Kidney (tissue), 14 donors: ENCODE measurements around the gene ZNF22. TPM values are rescaled to one million over a fixed set of nuclear protein-coding genes. Genes with fewer than 3 reads are reported as not detected.

Experiments used
- DNase-seq, 5 donors: peaks; one replicate each; pipeline ENCODE4 v3.0.0-alpha.2; 2013 to 2020
- FAIRE-seq: peaks from 2 replicates; lab custom pipeline; 2012; peaks lifted over from hg19 to GRCh38; lab: Jason Lieb, UNC
- H3K27ac ChIP-seq, 2 donors: one replicate each; pipeline ENCODE4 v1.7.0; 2013; ENCODE audit warnings: low read depth in 2 of 2, low read length in 2 of 2, inconsistent platforms in 1 of 2
- H3K27me3 ChIP-seq: one replicate; pipeline ENCODE4 v1.7.1; 2013; ENCODE audit warnings: low read length, inconsistent platforms; ENCODE audit not compliant: control insufficient read depth, insufficient read depth
- H3K36me3 ChIP-seq, 3 donors: one replicate each; pipeline versions ENCODE4 v1.7.0 to v1.7.1; 2013; ENCODE audit warnings: low read length in 3 of 3, control low read depth in 1 of 3, inconsistent platforms in 1 of 3; ENCODE audit not compliant: insufficient read depth in 3 of 3, control insufficient read depth in 2 of 3
- H3K4me1 ChIP-seq, 3 donors: one replicate each; pipeline versions ENCODE4 v1.7.0 to v1.7.1; 2013; ENCODE audit warnings: low read length in 3 of 3, inconsistent platforms in 1 of 3, low read depth in 1 of 3; ENCODE audit not compliant: control insufficient read depth in 2 of 3, insufficient read depth in 2 of 3
- H3K4me3 ChIP-seq, 3 donors: one replicate each; pipeline versions ENCODE4 v1.7.0 to v1.8.1; 2013; ENCODE audit warnings: low read length in 3 of 3, control low read depth in 1 of 3, inconsistent platforms in 1 of 3
- H3K9ac ChIP-seq, 3 donors: one replicate each; pipeline versions ENCODE4 v1.7.0 to v1.7.1; 2013; ENCODE audit warnings: low read length in 3 of 3, control low read depth in 1 of 3, inconsistent platforms in 1 of 3
- H3K9me3 ChIP-seq, 3 donors: one replicate each; pipeline versions ENCODE4 v1.7.0 to v1.7.1; 2013; ENCODE audit warnings: low read length in 3 of 3, control low read depth in 1 of 3, inconsistent platforms in 1 of 3; ENCODE audit not compliant: control insufficient read depth in 2 of 3, insufficient read depth in 1 of 3
- CTCF ChIP-seq: IDR thresholded peaks from 3 replicates; pipeline ENCODE4 v1.5.1; 2012; ENCODE audit warnings: mild to moderate bottlenecking, moderate library complexity, borderline replicate concordance; ENCODE audit not compliant: insufficient read depth; ENCODE audit errors: extremely low read depth
- intact Hi-C: fragments of 100-400 bp; cut with DNase I; formaldehyde crosslinking; loops from one replicate; pipeline ENCODE4 v1.11.1; 2022
- polyA plus RNA-seq: library from polyadenylated mRNA; stranded (reverse); fragments of 350-450 nt; fragmentation: Illumina TruSeq; extraction: RNeasy Lipid Tissue Mini Kit (QIAGEN cat#74804); gene quantifications from one replicate; pipeline ENCODE4 v1.2.3, GENCODE V29; 2014; ENCODE audit warnings: low read depth, low replicate concordance; ENCODE audit not compliant: insufficient read depth
- total RNA-seq: library from RNA; stranded (reverse); fragmentation: NEBNext Ultra II Directional; extraction: Animal tissue kit (Norgen Biotek cat#: 25700); gene quantifications from one replicate; pipeline ENCODE4 v1.2.1, GENCODE V29; 2021
- donor health status: control.
- donor health status: control.
- donor health status: control.
- donor health status: control.
- donor health status: control.
- donor health status: DM: yes; HTN: yes; CAD: no.
- donor health status: Normal renal cell carcinoma (clear cell type).

ZNF22 gene
- total and polyA plus RNA-seq, 2 donors from 2014 or later = 18.7 to 24.5 TPM

DNA sequence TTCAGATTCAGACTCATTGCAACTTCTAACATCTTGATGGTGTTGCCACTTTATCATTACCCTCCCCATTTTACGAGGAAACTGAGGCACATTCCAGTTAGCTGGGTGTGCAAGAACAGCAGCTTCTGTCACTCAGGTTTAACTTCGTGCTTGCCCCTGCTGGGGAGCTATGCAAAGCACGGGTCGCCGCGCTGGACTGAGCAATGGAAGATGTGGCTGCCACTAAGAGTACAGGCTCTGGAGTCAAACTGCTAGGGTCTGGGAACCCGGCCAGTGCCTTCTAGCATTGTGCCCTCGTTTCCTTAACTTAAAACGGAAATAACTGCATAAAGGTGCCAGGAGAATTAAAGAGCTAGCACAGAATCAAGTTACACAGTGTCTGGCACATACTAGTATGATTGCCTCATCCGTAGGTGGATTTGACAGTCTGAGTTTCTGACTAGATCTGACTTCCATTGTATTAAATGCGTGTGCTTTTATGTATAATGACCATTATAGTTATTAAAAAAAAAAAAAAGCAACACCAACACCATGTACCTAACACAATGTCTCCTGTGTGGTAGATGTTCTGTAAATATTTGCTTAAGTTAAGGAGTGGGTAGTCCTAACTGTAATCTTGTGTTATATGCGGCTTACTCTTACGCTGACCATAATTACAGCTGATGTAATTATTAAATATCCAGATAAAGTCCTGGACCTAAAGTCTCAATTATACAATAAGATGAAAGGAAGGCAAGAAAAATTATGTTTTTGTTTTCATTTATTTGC is 842 bp downstream of the ZNF22 start:
- FAIRE-seq (no peak), DNase-seq (peak; percentile 77 to 91 (median 84))
- peaks cover 2 to 24% (median 15%) of the 10 kb centered on the region in 3 donors for H3K4me1 ChIP-seq

DNA sequence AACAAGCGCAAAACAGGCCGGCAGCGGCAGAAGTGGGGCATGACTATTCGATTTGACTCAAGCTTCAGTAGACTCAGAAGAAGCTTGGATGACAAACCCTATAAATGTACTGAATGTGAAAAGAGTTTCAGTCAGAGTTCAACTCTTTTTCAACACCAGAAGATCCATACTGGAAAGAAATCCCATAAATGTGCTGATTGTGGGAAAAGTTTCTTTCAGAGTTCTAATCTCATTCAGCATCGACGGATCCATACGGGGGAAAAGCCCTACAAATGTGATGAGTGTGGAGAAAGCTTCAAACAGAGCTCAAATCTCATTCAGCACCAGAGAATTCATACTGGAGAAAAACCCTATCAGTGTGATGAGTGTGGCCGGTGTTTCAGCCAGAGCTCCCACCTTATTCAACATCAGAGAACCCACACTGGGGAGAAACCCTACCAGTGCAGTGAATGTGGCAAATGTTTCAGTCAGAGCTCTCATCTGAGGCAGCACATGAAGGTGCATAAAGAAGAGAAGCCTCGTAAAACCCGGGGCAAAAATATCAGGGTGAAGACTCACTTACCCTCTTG is 2.8 kb downstream of the ZNF22 start:
- Histone ChIP-seq H3K27ac (no peak overlapping the region), H3K9me3 (no peaks in the 10 kb centered on the region), H3K9ac (no peak overlapping the region), H3K36me3 (peaks cover 0 to 21% (median 3%) of the 10 kb centered on the region in 3 donors), H3K4me3 (no peak overlapping the region), H3K27me3 (no peaks in the 10 kb centered on the region), H3K4me1 (peaks cover 3 to 15% (median 4%) of the 10 kb centered on the region in 3 donors)
- TF ChIP-seq CTCF = no peak
- FAIRE-seq (no peak), DNase-seq (no peak)
- intact Hi-C loops = no loop called here

More for the DNA sequence above, 842 bp downstream of the ZNF22 start:
- intact Hi-C loops = no loop called here
- TF ChIP-seq CTCF = no peak
- peaks cover 0 to 21% (median 3%) of the 10 kb centered on the region in 3 donors for H3K36me3 ChIP-seq
- H3K4me3 ChIP-seq = peak overlapping the region; percentile 70 to 94 (median 86)
- H3K27me3 ChIP-seq = no peaks in the 10 kb centered on the region
- no peaks in the 10 kb centered on the region for H3K9me3 ChIP-seq
- H3K27ac ChIP-seq = peak overlapping the region; percentile 94 to 97
- H3K9ac ChIP-seq = peak overlapping the region; percentile 56 to 86 (median 84)

DNA sequence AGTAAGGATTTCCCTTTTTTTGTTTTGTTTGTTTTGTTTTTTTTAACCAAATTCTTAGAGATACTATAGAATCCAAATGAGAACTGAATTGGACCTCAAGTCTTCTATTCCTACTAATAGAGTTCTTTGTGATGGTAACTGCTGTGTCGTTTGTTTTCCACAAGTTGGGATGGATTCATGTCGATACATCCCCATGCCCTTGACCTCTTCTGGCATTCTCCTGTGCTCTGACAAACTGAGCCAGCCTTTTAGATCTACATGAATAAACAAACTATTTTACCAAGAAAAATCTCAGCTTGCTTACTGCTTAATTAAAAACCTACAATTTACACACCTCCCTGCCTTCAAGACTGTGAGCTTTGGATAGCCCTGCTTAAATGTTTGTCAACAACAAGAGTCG is 3.9 kb downstream of the ZNF22 start:
- no peaks in the 10 kb centered on the region for H3K27me3 ChIP-seq
- H3K9me3 ChIP-seq = no peaks in the 10 kb centered on the region
- DNase-seq (no peak), FAIRE-seq (no peak)
- H3K36me3 ChIP-seq = peaks cover 0 to 21% (median 3%) of the 10 kb centered on the region in 3 donors
- no peak overlapping the region for H3K9ac ChIP-seq
- H3K4me1 ChIP-seq = peaks cover 3 to 13% (median 4%) of the 10 kb centered on the region in 3 donors
- no peak for TF ChIP-seq CTCF
- intact Hi-C loops = no loop called here
- no peak overlapping the region for H3K4me3 ChIP-seq
- no peak overlapping the region for H3K27ac ChIP-seq
